Vagina (tissue), 2 donors: ENCODE measurements around the gene VWA3B. TPM values are rescaled to one million over a fixed set of nuclear protein-coding genes. Genes with fewer than 3 reads are reported as not detected.

Experiments
- DNase-seq, 2 donors: peaks; one replicate each; pipeline ENCODE4 v3.0.0-alpha.2; 2017; ENCODE audit errors: extremely low spot score in 2 of 2
- H3K27ac ChIP-seq: fragments of 200-600 bp; sonication (generic); one replicate; pipeline ENCODE4 v1.5.1; 2019
- H3K27me3 ChIP-seq: fragments of 200-600 bp; sonication (generic); one replicate; pipeline ENCODE4 v1.5.1; 2019
- H3K36me3 ChIP-seq, 2 donors: fragments of 200-600 bp; sonication (generic); one replicate each; pipeline ENCODE4 v1.5.1; 2017 to 2019
- H3K4me1 ChIP-seq: fragments of 200-600 bp; sonication (generic); one replicate; pipeline ENCODE4 v1.5.1; 2019
- H3K4me3 ChIP-seq, 2 donors: fragments of 200-600 bp; sonication (generic); 1 replicate in 1 of 2; 2 replicates in 1 of 2; pipeline ENCODE4 v1.5.1; 2016 to 2019
- H3K9me3 ChIP-seq: fragments of 200-600 bp; sonication (generic); one replicate; pipeline ENCODE4 v1.5.1; 2019
- POLR2A ChIP-seq, 2 donors: fragments of 450-650 bp; IDR thresholded peaks; one replicate each; pipeline ENCODE4 v1.6.1; 2017; ENCODE audit warnings: antibody characterized with exemption in 2 of 2, mild to moderate bottlenecking in 2 of 2, moderate library complexity in 2 of 2
- POLR2AphosphoS5 ChIP-seq, 2 donors: sonication (generic); formaldehyde crosslinking; IDR thresholded peaks; one replicate each; pipeline ENCODE4 v1.9.0; 2017; ENCODE audit warnings: antibody characterized with exemption in 2 of 2, mild to moderate bottlenecking in 2 of 2, low read depth in 1 of 2; ENCODE audit not compliant: insufficient read depth in 1 of 2
- intact Hi-C: fragments of 100-400 bp; cut with DNase I; formaldehyde crosslinking; loops from one replicate; pipeline ENCODE4 v1.15.1; 2023
- total RNA-seq: library from RNA; depleted of rRNA; stranded (reverse); fragments of >200 nt; gene quantifications from one replicate; pipeline ENCODE4 v1.2.3, GENCODE V29; 2016
- TF ChIP-seq, protein P1 (sequence below), 3 experiments: fragments of 450-650 bp in 2 of 3; fragments of 200-600 bp in 1 of 3; sonication (generic) in 1 of 3; IDR thresholded peaks; one replicate each; pipeline ENCODE4 v1.5.1; 2017 to 2019; ENCODE audit warnings: antibody characterized with exemption in 3 of 3, mild to moderate bottlenecking in 2 of 3, moderate library complexity in 2 of 3

The VWA3B gene
- total RNA-seq, 1 donor from 2014 or later = not detected

DNA sequence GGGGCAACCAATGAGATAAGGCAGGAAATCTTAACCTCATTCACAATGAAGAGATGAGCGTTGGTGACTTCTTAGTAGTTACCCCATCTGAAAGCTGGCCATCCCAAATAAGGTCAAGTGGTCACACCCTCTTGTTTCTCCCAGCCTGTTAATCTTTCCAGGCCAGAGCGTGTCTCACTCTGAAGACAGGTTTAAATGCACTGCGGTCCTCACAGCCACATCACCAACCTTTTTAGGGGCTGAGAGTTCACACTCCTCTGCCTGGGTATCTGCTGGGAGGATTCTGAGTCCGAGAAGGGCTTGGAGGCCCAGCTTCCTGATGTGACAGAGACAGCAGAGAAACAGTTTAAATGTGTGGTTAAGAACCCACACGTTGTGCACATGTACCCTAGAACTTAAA is 246.0 kb downstream of the VWA3B start:
- TF ChIP-seq POLR2A (IDR thresholded peaks at IDR 0.05) (no peak), POLR2AphosphoS5 (IDR thresholded peaks at IDR 0.05; ENCODE audit: insufficient read depth in 1 of 2, low read depth in 1 of 2) (no peak)
- TF ChIP-seq, protein P1, sequence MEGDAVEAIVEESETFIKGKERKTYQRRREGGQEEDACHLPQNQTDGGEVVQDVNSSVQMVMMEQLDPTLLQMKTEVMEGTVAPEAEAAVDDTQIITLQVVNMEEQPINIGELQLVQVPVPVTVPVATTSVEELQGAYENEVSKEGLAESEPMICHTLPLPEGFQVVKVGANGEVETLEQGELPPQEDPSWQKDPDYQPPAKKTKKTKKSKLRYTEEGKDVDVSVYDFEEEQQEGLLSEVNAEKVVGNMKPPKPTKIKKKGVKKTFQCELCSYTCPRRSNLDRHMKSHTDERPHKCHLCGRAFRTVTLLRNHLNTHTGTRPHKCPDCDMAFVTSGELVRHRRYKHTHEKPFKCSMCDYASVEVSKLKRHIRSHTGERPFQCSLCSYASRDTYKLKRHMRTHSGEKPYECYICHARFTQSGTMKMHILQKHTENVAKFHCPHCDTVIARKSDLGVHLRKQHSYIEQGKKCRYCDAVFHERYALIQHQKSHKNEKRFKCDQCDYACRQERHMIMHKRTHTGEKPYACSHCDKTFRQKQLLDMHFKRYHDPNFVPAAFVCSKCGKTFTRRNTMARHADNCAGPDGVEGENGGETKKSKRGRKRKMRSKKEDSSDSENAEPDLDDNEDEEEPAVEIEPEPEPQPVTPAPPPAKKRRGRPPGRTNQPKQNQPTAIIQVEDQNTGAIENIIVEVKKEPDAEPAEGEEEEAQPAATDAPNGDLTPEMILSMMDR (IDR thresholded peaks at IDR 0.05) = no peak
- intact Hi-C loops = no loop called here
- Histone ChIP-seq H3K27ac (no peak overlapping the region), H3K36me3 (no peaks in the 10 kb centered on the region), H3K4me3 (no peak overlapping the region), H3K4me1 (no peaks in the 10 kb centered on the region), H3K27me3 (no peaks in the 10 kb centered on the region), H3K9me3 (no peaks in the 10 kb centered on the region)
- DNase-seq = no peak

DNA sequence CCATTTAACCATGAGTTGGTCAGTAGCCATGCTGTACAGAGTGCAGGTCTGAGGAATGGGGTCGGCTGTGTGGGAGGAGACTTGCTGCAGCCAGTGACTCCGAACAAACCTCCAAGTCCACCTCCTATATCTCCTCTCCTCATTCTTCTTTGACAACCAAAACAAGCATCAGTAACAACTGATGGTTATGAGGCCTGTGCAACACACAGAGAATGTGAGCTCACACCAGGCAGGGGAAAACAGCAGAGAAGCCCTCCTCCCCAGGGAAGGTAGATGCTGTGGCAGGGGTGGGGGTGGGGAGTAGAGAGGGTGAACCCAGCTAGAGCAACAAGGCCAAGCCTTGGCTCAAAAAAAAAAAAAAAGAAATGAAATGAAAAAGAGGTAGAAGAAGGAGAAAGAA is 247.0 kb downstream of the VWA3B start:
- Histone ChIP-seq H3K27me3 (no peaks in the 10 kb centered on the region), H3K36me3 (no peaks in the 10 kb centered on the region), H3K4me1 (no peaks in the 10 kb centered on the region), H3K27ac (no peak overlapping the region), H3K4me3 (no peak overlapping the region), H3K9me3 (no peaks in the 10 kb centered on the region)
- TF ChIP-seq, protein P1 (IDR thresholded peaks at IDR 0.05) = no peak
- TF ChIP-seq POLR2A (IDR thresholded peaks at IDR 0.05) = no peak
- TF ChIP-seq POLR2AphosphoS5 (IDR thresholded peaks at IDR 0.05; ENCODE audit: insufficient read depth in 1 of 2, low read depth in 1 of 2) = no peak
- no peak for DNase-seq
- intact Hi-C loops = no loop called here

- H3K9me3 ChIP-seq = no peaks in the 10 kb centered on the region
- intact Hi-C loops = no loop called here
- DNase-seq = no peak
These were observed 247.6 kb downstream of the VWA3B start for GRCh38 chr2:98334439-98335078.

DNA sequence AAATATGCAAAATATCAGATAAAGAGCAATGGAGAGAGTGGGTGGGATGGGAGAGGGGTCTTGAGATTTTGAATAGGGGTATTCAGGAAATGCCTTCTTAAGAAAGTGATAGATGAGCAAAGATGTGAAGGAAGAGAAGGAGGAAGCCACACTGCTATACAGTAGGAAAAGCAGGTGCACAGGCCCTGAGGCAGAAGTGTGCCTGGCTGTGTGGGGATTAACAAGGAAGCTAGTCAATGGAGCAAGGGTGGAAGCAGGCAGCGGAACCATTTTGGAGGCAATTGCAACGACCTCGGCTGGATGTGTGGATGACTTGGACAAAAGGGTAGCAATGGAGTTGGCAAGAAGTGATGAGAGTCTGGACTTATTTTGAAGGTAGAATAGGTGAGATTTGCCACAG is 248.3 kb downstream of the VWA3B start:
- Histone ChIP-seq H3K36me3 (no peaks in the 10 kb centered on the region), H3K27me3 (no peaks in the 10 kb centered on the region), H3K4me3 (no peak overlapping the region), H3K27ac (no peak overlapping the region), H3K9me3 (no peaks in the 10 kb centered on the region), H3K4me1 (no peaks in the 10 kb centered on the region)
- no peak for DNase-seq
- TF ChIP-seq, protein P1 (IDR thresholded peaks at IDR 0.05) = no peak
- TF ChIP-seq POLR2A (IDR thresholded peaks at IDR 0.05) (no peak), POLR2AphosphoS5 (IDR thresholded peaks at IDR 0.05; ENCODE audit: insufficient read depth in 1 of 2, low read depth in 1 of 2) (no peak)
- intact Hi-C loops = no loop called here

More at GRCh38 chr2:98334439-98335078, 247.6 kb downstream of the VWA3B start:
- Histone ChIP-seq H3K27ac (no peak overlapping the region), H3K27me3 (no peaks in the 10 kb centered on the region), H3K4me1 (no peaks in the 10 kb centered on the region), H3K4me3 (no peak overlapping the region), H3K36me3 (no peaks in the 10 kb centered on the region)
- TF ChIP-seq, protein P1 (IDR thresholded peaks at IDR 0.05) = no peak
- TF ChIP-seq POLR2AphosphoS5 (IDR thresholded peaks at IDR 0.05; ENCODE audit: insufficient read depth in 1 of 2, low read depth in 1 of 2) = no peak

DNA sequence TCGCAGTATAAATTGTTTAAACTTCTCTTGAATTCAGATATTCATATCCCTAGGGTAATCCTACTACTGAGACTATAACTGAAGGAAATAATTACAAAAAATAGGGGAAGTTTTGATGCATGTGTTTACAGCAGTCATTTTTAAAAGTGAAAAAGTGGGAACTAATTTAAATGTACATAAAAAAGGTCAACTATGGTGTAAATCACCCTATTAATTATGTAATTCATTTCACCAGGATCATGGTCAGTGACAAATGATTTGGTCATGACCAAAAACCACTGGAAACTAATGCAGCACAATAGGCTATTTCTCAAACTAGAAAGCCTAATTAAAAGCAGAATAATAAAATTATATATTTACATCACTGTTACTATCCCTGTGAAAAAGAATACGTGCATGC is 254.3 kb downstream of the VWA3B start:
- no peak overlapping the region for H3K4me3 ChIP-seq
- no peak for TF ChIP-seq POLR2A (IDR thresholded peaks at IDR 0.05)
- no peak for TF ChIP-seq POLR2AphosphoS5 (IDR thresholded peaks at IDR 0.05; ENCODE audit: insufficient read depth in 1 of 2, low read depth in 1 of 2)
- TF ChIP-seq, protein P1 (IDR thresholded peaks at IDR 0.05) = no peak
- H3K27me3 ChIP-seq = no peaks in the 10 kb centered on the region
- no peaks in the 10 kb centered on the region for H3K9me3 ChIP-seq
- no peak for DNase-seq
- H3K4me1 ChIP-seq = no peaks in the 10 kb centered on the region
- intact Hi-C loops = no loop called here
- H3K27ac ChIP-seq = no peak overlapping the region
- no peaks in the 10 kb centered on the region for H3K36me3 ChIP-seq
